Hepatocyte (in vitro differentiated cells): Measurements from ENCODE around the gene FAM81A. TPM values are rescaled to one million over a fixed set of nuclear protein-coding genes. Genes with fewer than 3 reads are reported as not detected.

Experiments used
- DNase-seq: peaks from one replicate; pipeline ENCODE4 v3.0.0-alpha.2; 2016; ENCODE audit warnings: low spot score
- H2AFZ ChIP-seq: fragments of 200-600 bp; sonication (generic); 2 replicates; pipeline ENCODE4 v1.6.0; 2016; ENCODE audit warnings: antibody characterized with exemption, mild to moderate bottlenecking
- H3K27ac ChIP-seq: fragments of 200-600 bp; sonication (generic); 2 replicates; pipeline ENCODE4 v1.5.1; 2016; ENCODE audit warnings: mild to moderate bottlenecking
- H3K27me3 ChIP-seq: fragments of 200-600 bp; sonication (generic); 2 replicates; pipeline ENCODE4 v1.6.1; 2016
- H3K36me3 ChIP-seq: fragments of 200-600 bp; sonication (generic); replicated peaks from 2 replicates; pipeline ENCODE4 v1.5.1; 2016; ENCODE audit warnings: low read depth; ENCODE audit not compliant: insufficient read depth
- H3K4me1 ChIP-seq: fragments of 200-600 bp; sonication (generic); 2 replicates; pipeline ENCODE4 v1.5.1; 2016; ENCODE audit warnings: mild to moderate bottlenecking, moderate library complexity; ENCODE audit not compliant: insufficient read depth
- H3K4me2 ChIP-seq: fragments of 200-600 bp; sonication (generic); 2 replicates; pipeline ENCODE4 v1.6.0; 2016
- H3K4me3 ChIP-seq: fragments of 200-600 bp; sonication (generic); 2 replicates; pipeline ENCODE4 v1.5.1; 2016; ENCODE audit warnings: mild to moderate bottlenecking
- H3K79me2 ChIP-seq: fragments of 200-600 bp; sonication (generic); 2 replicates; pipeline ENCODE4 v1.6.0; 2017; ENCODE audit warnings: mild to moderate bottlenecking
- H3K9me2 ChIP-seq: fragments of 200-600 bp; sonication (generic); replicated peaks from 2 replicates; pipeline ENCODE4 v1.6.0; 2017; ENCODE audit warnings: mild to moderate bottlenecking; ENCODE audit not compliant: insufficient read depth
- H3K9me3 ChIP-seq: fragments of 200-600 bp; sonication (generic); 2 replicates; pipeline ENCODE4 v1.5.1; 2016; ENCODE audit warnings: low read depth, mild to moderate bottlenecking
- H4K20me1 ChIP-seq: fragments of 200-600 bp; sonication (generic); 2 replicates; pipeline ENCODE4 v1.6.0; 2016; ENCODE audit warnings: mild to moderate bottlenecking; ENCODE audit not compliant: insufficient read depth, poor library complexity, severe bottlenecking
- CTCF ChIP-seq: fragments of 200-600 bp; sonication (generic); IDR thresholded peaks from 2 replicates; pipeline ENCODE4 v1.5.1; 2016; ENCODE audit warnings: antibody characterized with exemption, mild to moderate bottlenecking; ENCODE audit not compliant: poor library complexity
- EZH2 ChIP-seq: fragments of 200-600 bp; sonication (generic); IDR thresholded peaks from 2 replicates; pipeline ENCODE4 v1.6.1; 2016; ENCODE audit warnings: antibody characterized with exemption, mild to moderate bottlenecking, borderline replicate concordance
- EZH2phosphoT487 ChIP-seq: fragments of 200-600 bp; sonication (generic); IDR thresholded peaks from one replicate; pipeline ENCODE4 v1.6.1; 2018; ENCODE audit warnings: antibody characterized with exemption, mild to moderate bottlenecking, low read depth, moderate library complexity; ENCODE audit not compliant: unreplicated experiment, severe bottlenecking
- WGBS: methylation state at CpG from one replicate; pipeline ENCODE4 v1.1.6; 2016; ENCODE audit warnings: low lambda C conversion rate; ENCODE audit errors: missing lambda C conversion rate; 5-methylcytosine and 5-hydroxymethylcytosine counted together
- polyA plus RNA-seq: library from polyadenylated mRNA; unstranded; fragments of >200 nt; fragmentation: Nextera tagmentation; extraction: Ambion mirVana; gene quantifications from 2 replicates; pipeline ENCODE4 v1.2.1, GENCODE V29; 2016
- total RNA-seq: library from RNA; depleted of rRNA; stranded (reverse); fragments of >200 nt; gene quantifications from 2 replicates; pipeline ENCODE4 v1.2.3, GENCODE V29; 2014

FAM81A gene
- total and polyA plus RNA-seq, 2 experiments from 2014 or later, result 0.47 to 0.85 TPM

GRCh38 chr15:59543721-59544547 lies 105.9 kb downstream of the FAM81A start:
- Histone ChIP-seq H3K9me3 (no peaks in the 10 kb centered on the region), H3K4me1 (peaks cover 5% of the 10 kb centered on the region), H3K79me2 (no peaks in the 10 kb centered on the region), H3K27me3 (no peaks in the 10 kb centered on the region), H3K4me2 (no peak overlapping the region), H2AFZ (no peak overlapping the region), H3K27ac (no peak overlapping the region), H3K36me3 (no peaks in the 10 kb centered on the region), H3K9me2 (no peaks in the 10 kb centered on the region), H4K20me1 (no peaks in the 10 kb centered on the region), H3K4me3 (no peak overlapping the region)
- no peak for TF ChIP-seq EZH2
- no peak for TF ChIP-seq CTCF
- TF ChIP-seq EZH2phosphoT487, result no peak
- WGBS, result 74% methylated on average over 9 of the region's 9 CpGs
- no peak for DNase-seq

DNA sequence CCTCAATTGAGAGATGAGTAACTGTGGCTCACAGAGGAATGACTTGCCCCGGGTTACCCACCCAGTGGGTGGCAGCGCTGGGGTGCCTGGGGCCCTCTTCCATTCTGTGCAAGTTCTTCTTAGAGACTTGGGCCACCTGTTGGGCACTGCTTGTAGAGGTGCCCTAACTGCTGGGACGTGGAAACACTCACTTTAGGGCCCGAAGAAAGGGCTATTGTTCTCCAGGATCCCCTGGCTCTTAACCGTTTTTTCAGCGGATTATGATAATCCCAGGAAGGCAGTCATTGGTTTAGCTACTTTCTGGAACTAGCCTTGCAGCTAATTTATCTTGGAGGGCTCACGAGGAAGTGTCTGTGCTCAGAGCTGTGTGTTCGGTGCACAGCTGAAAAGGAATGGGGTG lies 107.6 kb downstream of the FAM81A start:
- no peak for DNase-seq
- no peaks in the 10 kb centered on the region for H3K9me2 ChIP-seq
- H3K27ac ChIP-seq, result no peak overlapping the region
- no peak overlapping the region for H3K4me3 ChIP-seq
- H3K4me1 ChIP-seq, result peaks cover 8% of the 10 kb centered on the region
- TF ChIP-seq EZH2 (no peak), EZH2phosphoT487 (no peak), CTCF (no peak)
- H2AFZ ChIP-seq, result no peak overlapping the region
- H4K20me1 ChIP-seq, result no peaks in the 10 kb centered on the region
- WGBS, result 42% methylated on average over 8 of the region's 8 CpGs
- no peak overlapping the region for H3K4me2 ChIP-seq
- H3K9me3 ChIP-seq, result no peaks in the 10 kb centered on the region
- H3K36me3 ChIP-seq, result no peaks in the 10 kb centered on the region
- no peaks in the 10 kb centered on the region for H3K27me3 ChIP-seq
- no peaks in the 10 kb centered on the region for H3K79me2 ChIP-seq

DNA sequence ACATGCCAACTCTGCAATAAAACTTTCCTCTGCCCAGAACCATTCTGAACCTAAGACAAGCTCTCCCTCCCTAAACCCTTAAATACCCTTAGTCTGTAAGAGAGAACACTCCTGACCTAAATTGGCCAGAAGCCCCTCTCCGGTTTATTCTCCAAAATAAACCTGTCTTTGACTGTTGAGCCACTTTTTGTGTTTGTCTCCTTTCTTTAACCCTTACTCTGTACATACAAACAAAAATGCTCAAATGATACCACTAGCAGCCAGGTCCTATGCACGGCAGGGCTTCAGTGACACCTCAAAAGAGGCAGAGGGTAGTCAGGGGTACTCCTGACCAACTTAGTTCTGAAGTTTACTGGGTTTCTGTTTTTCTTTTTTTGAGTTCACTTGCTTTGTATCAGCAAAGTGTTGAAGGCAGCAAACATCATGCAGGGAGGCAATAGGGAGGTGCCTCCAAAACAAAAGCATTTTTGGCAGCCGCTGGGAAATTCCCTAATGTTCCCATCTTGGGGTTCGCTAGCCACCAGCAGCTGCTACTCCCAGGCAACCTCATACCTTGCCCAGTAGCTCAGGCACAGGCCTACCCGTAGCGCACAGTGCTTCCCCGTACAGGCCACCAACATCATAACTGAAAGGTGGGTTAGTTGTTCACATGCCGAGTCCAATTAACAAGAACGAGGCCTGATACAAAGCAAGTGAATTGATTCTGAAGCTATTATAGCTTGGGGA lies 110.7 kb downstream of the FAM81A start:
- Histone ChIP-seq H3K4me2 (no peak overlapping the region), H3K79me2 (no peaks in the 10 kb centered on the region), H4K20me1 (no peaks in the 10 kb centered on the region), H3K4me1 (peaks cover 8% of the 10 kb centered on the region), H3K9me3 (no peaks in the 10 kb centered on the region), H3K27ac (peak overlapping the region; percentile 51), H3K36me3 (no peaks in the 10 kb centered on the region), H2AFZ (no peak overlapping the region), H3K4me3 (no peak overlapping the region), H3K9me2 (no peaks in the 10 kb centered on the region), H3K27me3 (no peaks in the 10 kb centered on the region)
- DNase-seq, result no peak
- 77% methylated on average over 9 of the region's 9 CpGs for WGBS
- no peak for TF ChIP-seq CTCF
- no peak for TF ChIP-seq EZH2
